GM21390 (cell line): ENCODE data around the gene LIPG.

Experiments used
- ATAC-seq: cut with Tn5 transposase; IDR thresholded peaks from one replicate; pipeline ENCODE4 v1.9.1; 2021; ENCODE audit not compliant: unreplicated experiment

The LIPG gene

GRCh38 chr18:49610022-49610445 lies 48.2 kb downstream of the LIPG start:
- no peak for ATAC-seq

DNA sequence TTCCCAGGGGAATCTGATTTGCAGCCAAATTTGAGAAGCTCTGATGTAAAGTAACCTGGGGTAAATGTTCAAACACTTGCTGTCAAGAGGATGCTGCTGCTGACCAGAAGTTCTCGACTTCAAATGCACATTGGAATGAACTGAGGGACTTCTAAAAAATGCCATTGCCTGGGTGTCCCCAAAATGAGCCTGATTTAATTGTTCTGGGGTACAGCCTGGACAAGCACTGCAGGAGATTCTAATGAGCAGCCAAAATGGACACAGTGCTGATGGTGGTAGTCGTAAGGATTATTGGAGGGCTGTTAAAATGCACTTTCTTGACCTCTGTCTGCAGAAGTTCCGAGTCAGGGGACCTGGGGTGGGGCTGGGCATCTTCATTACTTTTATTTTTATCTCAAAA lies 49.5 kb downstream of the LIPG start:
- no peak for ATAC-seq

- peak; percentile 91 for ATAC-seq
These were observed 50.7 kb downstream of the LIPG start for GRCh38 chr18:49612515-49613033.

DNA sequence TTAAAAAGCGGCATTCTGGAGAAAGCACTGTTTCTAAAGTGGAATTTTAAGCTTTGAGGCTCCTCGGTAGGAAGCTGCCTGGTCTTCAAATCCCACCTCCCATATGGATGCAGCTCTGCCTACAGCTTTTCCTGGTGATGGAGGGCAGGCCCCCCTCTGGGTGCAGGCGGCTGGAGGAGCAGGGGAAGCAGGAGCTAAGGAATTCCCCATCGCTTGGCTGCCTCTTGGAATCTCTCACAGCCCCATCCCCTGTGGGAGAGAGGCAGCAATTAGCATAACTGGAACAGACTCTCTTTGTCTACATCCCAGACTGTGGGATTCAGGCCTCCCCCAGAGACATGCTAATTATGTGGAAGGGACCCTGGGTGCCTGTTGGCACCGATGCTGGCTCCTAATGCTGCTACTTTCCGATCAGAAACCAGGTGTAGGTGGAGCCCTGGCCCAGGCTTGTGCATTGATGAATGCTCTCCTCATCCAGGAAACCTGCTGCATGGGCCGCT lies 51.3 kb downstream of the LIPG start:
- no peak for ATAC-seq

- ATAC-seq, result no peak
These were observed 51.8 kb downstream of the LIPG start for GRCh38 chr18:49613641-49614151.

- no peak for ATAC-seq
These were observed 54.9 kb downstream of the LIPG start for GRCh38 chr18:49616618-49617328.

GRCh38 chr18:49617329-49617695 lies 55.5 kb downstream of the LIPG start:
- ATAC-seq, result no peak

- no peak for ATAC-seq
These were observed 56.0 kb downstream of the LIPG start for GRCh38 chr18:49617865-49618264.

GRCh38 chr18:49618742-49619681 lies 57.2 kb downstream of the LIPG start:
- ATAC-seq, result no peak

- no peak for ATAC-seq
These were observed 57.9 kb downstream of the LIPG start for GRCh38 chr18:49619801-49620200.

GRCh38 chr18:49621301-49621700 lies 59.4 kb downstream of the LIPG start:
- ATAC-seq, result no peak

DNA sequence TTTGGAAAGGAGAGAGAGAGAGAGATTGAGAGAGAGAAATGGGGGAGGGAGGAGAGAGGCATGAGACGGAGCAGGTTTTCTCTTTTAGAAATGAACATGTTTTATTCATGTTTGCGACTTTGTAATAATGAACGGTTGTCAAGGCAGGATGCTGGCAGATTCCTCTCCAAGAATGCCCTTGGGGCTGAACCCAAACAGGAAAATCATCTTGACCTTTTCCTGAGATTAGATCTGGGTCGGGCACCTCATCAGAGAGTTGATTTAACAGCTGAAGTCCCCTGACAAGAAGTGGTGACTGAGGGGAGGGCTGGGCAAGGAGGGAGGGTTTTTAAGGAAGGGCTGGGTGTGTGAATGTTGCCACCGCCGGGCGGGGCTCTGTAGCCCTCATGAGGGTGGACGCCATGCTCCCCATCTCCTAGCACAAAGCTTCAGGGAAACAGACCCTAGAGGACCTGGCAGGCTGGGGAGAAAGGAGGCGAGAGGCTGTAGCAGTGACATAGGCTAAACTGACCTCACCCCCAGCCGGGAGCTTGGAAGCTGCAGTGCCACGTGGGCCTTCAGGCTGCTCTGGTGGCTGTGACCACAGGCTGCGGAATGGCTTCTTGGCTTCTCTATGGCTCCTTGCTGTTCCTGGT lies 60.0 kb downstream of the LIPG start:
- ATAC-seq, result no peak

DNA sequence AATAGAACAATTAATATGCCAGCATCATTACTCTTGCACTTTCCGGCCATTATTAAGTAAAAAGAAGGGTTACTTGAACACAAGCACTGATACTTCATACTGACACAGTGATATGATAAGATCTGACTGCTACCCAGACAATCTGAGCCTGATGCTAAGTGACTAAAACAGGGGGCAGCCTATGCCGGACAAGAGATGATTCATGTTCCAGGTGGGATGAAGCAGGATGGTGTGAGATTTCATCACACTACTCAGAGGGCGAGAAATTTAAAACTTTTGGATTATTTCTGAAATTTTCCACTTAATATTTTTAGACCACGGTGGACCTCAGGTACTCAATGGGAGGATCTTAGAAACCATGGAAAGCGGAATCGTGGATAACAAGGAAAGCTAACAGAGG lies 61.7 kb downstream of the LIPG start:
- ATAC-seq, result no peak

DNA sequence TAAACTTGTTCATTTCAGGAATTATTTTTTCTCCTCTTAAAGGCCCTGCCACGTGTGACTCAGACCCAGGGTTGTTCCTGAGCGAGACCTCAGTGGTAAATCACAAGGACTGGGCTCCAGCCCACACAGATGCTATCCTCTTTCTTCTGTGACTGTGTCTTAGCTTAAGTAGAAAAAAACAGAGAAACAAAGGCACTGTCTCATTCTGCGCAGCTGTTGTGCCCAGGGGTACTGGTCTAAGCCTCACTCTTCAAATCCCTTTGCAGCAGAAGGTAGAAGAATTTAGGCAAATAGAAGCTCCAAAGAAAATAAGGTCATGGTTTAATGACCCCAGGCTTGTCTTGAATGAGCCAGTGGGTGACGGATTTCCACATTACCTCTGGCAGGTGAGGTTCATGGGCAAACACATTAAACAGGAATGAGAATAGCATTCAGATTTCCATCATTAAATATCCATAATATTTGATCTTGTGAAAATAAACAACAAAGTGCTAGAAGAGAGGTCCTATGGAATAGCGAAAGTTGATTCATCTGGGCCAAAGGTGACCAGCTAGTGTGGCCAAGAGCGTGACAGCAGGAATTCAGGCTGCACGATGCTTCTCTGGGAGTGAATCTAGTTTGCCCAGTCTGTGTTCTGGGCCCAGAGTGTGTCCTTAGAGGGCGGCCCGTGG lies 63.3 kb downstream of the LIPG start:
- no peak for ATAC-seq

- ATAC-seq, result no peak
These were observed 65.1 kb downstream of the LIPG start for GRCh38 chr18:49626842-49627467.

- ATAC-seq, result no peak
These were observed 66.3 kb downstream of the LIPG start for GRCh38 chr18:49628119-49628518.

GRCh38 chr18:49628881-49629795 lies 67.3 kb downstream of the LIPG start:
- no peak for ATAC-seq

- ATAC-seq, result no peak
These were observed 68.4 kb downstream of the LIPG start for GRCh38 chr18:49630246-49630699.
